Right ventricle myocardium superior (tissue), 1 donor: ENCODE data around the gene FBXL17. TPM values are rescaled to one million over a fixed set of nuclear protein-coding genes. Genes with fewer than 3 reads are reported as not detected.

Experiments
- ATAC-seq: fragments of 200-7000 bp; cut with Tn5 transposase; one replicate; pipeline ENCODE4 v1.9.1; 2020; ENCODE audit warnings: mild to moderate bottlenecking; ENCODE audit not compliant: poor library complexity
- DNase-seq: peaks from one replicate; pipeline ENCODE4 v3.0.0-alpha.2; 2020
- intact Hi-C: fragments of 100-400 bp; cut with DNase I; formaldehyde crosslinking; loops from one replicate; pipeline ENCODE4 v1.11.2; 2022
- total RNA-seq: library from RNA; stranded (reverse); fragmentation: NEBNext Ultra II Directional; extraction: Animal tissue kit (Norgen Biotek cat#: 25700); gene quantifications from one replicate; pipeline ENCODE4 v1.2.1, GENCODE V29; 2021
- donor health status: DM: no; HTN: yes; CAD: no; lungs with severe emphysema.

Gene FBXL17
- total RNA-seq, 1 donor from 2014 or later: 44.0 TPM

DNA sequence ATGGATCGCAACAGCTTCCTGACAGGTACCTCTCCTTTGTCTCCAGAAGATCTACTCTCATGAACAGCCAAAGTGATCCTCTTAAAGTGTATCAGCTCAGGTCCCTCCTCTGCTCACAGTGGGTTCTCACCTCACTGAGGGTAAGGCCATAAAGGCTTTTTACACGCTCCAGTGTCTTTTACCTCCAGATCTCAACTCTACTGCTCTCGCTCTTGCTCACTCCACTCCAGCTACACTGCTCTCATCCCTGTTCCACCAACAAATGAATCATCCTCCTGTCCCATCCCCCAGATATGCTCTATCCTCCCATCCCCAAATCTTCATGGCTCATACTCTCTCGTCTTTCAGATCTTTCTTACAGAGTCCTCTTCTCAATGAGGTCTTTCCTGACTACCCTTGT, 462.5 kb downstream of the FBXL17 start:
- no peak for ATAC-seq
- intact Hi-C loops: no loop called here
- DNase-seq: no peak

DNA sequence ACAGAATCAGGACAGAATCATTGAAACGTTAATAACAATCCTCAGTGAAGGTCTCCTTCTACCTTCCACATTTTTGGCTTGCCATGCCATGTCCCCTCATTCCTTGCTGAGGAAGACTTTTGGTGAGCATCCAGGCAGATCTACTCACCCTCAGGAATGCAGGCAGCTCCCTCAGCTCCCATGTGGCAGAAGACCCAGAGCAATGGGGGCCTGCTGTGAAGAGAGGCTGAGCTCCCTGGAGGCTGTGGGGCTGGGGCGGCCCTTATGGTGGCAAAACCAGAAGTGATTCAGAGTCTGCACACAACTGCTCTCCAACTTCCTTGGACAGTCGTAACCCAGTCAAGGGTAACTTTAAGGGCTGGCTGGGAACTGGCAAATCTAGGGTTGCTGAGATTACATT, 463.9 kb downstream of the FBXL17 start:
- no peak for DNase-seq
- no peak for ATAC-seq
- intact Hi-C loops: no loop called here

DNA sequence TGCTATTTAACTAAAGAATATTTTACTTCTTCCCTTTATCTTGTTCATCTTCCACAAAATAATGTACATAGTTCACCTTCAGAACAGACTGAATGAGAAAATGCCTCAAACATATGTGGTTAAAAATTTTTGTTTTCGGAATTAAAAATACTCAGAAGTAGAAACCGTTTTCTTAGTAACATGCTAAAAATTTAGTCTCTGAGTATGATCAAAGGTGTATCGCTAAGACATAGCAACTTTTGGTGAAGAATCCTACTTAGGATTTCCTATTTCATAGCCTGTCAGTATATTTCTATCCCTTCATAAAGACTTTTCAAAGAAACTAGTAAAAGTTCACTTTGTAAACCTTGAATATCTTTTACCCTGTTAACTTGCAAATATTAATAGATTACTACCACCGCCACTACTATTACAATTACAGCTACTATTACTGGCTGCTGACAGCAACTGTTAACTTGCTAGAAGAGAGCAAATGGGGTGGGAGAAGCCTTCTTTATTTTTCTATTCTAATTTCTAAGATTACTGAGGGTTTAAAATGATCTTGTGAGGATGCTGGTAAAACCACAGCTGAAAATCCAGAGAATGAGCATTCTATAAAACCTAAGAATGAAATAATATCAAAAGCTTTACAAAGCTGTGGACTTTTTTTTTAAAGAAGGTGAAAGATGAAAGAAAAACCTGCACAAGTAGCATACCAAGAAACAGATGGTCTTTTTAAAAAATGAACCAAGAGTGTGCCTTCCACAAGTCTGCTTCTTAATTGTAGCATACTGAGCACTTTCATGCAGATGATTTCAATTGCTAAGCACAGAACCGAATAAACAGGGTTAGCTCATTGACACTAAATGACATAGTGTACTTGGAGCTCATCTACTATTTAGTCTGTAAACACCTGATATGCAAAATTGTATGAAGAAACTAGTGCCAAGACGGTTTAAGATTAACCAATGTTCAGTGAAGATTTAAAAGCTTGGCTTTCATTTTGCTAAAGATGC, 464.9 kb downstream of the FBXL17 start:
- ATAC-seq: no peak
- no peak for DNase-seq
- intact Hi-C loops: no loop called here

DNA sequence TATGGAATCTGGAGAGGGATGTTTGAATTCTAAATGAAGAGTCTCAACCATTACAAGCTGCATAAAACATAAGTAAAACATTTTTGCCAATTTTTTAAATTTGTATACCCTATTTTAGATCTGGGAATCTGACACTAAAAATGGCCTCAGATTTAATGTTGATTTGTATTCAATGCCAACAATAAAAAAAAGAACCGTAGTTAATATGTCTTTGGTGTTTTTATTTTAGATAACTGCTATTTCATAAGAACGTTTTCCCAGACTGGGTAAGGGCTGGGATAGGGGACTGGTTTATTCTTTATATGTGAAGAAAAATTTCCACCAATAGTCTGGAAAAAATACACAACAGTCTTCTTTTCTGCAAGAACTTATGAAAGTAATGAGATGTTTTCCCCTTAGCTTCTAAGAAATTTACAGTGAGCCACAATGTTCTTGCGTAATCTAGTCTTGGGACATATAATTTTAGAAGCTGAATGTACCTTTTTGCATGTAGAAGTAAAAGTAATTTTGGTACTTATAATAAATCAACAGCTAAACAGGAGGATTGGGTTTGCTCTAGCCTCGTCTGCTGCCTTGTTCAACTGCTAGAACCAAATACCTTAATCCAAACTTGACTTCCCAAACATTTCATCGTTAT, 466.6 kb downstream of the FBXL17 start:
- ATAC-seq (no peak), DNase-seq (no peak)
- intact Hi-C loops: no loop called here

DNA sequence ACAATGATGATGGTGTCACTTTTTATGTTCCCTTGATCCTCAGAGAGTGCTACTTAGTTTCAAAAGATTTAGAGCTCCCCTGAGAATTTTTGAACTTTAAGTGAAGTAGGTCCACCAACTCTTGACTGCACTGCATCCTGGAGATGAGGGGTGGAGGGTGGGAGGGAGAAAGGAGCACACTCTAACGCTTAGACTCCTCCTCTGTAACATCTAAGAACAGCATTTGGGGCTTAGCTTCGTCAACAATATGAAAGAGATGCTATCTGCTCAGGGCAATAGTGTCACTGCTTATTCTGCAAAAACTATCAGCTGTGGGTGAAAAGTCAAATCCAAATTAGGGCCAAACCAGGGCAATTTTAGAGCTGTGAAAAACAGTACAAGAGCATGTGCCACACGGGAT, 468.4 kb downstream of the FBXL17 start:
- ATAC-seq: no peak
- no peak for DNase-seq
- intact Hi-C loops: no loop called here

DNA sequence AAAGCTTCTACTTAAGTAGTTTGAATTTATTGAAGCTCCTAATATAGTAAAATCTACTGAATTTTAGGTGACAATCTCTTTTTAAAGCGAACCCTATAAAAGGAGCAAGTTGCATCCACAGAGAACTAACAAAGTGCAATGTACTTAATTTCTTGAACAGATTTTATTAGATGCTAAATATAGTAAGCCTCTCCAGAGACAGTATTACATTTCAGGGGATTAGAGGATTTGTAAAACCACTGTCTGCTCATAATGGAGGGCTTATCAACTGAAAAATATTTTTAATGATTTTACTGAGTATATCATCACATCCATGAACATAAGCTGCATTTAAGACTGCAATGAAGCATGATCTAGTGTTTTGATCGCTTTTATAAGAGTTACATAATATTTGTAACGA, 481.2 kb downstream of the FBXL17 start:
- no peak for DNase-seq
- no peak for ATAC-seq
- intact Hi-C loops: no loop called here

DNA sequence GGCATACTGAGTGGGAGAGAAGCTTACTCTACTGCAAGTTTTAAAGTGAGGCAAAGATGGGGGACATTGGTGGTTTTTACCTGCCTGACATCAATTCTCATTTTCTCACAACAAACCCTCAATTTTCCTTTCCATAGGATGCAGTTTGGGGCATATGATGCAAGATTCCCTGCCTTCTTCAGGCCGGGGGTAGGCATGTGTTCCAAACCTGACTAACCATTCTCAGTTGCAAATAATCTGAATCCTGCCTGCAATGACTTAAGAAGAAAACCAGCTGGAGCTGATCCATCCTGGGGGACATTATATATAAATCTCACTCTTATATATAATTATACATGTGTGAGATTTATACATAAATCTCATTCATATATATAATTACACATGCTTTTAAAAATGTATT, 487.5 kb downstream of the FBXL17 start:
- ATAC-seq: no peak
- intact Hi-C loops: no loop called here
- DNase-seq: no peak

DNA sequence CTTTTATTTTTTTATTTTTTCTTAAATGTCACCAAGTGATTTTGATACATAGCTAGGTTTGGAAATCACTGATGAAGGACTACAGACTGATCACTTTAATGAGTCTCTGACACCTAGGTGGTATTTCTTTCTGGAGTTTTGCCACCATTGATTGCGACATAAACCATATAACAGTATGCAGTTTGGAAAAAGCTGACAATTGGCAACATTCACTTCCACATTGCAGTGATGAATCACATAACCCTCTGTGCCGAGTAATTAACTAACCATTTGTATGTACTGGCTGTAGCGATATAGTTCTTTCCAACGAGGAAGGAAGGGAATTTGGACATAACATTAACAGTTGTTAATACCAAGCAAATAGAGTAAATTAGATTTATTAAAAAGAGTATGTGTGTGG, 488.3 kb downstream of the FBXL17 start:
- ATAC-seq (peak; percentile 83), DNase-seq (no peak)
- intact Hi-C loops: no loop called here

DNA sequence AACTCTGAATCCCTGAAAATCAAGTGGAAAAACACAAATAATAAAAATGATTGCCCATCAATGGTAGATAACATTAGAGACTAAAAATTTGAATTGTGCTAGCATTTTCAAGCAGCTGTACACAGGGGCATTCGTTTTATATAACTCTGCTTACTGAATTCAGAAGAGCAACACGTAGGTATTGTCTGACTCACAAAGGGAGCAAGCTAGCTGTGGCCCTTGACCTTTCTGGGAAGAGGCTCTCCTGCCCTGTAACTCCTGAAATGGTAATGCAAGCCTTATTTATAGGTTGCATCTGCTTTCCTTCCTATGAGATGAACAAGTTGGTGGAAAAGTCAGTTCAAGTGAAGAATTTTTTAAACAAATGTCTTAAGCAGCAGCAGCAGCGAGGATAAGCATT, 492.5 kb downstream of the FBXL17 start:
- DNase-seq (no peak), ATAC-seq (no peak)
- intact Hi-C loops: no loop called here

DNA sequence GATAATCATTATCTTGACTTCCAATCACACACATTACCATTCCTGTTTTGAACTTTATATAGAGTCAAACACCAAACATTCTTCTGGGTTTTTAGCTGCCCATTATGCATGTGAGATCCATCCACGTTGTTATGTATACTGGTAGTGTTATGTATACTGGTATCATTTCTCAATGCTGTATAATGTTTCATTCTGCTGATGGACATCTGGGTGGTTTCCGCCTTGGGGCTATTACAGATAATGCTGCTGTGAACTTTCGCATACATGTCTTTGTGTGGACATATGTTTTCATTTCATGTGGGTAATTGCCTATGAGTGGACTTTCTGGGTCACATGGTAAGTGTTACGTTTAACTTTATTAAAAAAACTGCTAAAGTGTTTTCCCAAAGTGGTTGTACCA, 493.4 kb downstream of the FBXL17 start:
- ATAC-seq (no peak), DNase-seq (no peak)
- intact Hi-C loops: no loop called here

DNA sequence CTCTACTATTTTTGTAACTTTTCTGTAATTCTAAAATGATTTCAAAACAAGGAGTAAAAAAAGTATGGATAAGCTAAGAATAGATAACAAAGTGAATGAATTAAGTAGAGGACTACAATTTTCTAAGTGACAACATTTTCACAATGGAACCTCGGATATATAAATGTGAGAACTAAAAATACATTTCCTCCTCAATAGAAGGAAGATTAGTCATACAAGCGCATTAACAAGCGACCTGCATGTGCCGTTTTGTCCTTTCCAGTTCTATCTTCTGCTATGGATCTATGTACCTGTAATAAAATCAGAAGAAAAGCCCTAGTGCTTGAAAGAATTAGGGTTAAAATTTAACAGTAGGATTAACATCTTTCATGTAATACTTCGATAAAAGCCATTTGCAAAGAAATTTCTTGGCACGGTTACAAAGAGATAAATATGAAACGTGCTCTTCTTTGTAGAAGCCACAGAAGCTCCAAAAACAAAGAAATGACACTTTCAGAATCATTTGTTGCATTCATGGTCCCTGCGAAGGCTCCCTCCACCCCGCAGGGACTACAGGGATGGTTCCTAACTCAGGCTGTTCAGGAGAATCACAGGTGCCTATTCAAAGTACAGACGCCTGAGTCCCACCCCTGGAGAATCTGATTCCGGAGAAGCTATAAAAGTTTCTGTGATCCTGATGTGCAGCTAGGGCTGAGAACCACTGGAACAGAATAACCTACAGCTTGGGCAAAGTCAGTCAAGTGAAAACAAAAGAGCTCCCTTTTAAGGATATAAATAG, 494.5 kb downstream of the FBXL17 start:
- ATAC-seq: no peak
- no peak for DNase-seq
- intact Hi-C loops: no loop called here

DNA sequence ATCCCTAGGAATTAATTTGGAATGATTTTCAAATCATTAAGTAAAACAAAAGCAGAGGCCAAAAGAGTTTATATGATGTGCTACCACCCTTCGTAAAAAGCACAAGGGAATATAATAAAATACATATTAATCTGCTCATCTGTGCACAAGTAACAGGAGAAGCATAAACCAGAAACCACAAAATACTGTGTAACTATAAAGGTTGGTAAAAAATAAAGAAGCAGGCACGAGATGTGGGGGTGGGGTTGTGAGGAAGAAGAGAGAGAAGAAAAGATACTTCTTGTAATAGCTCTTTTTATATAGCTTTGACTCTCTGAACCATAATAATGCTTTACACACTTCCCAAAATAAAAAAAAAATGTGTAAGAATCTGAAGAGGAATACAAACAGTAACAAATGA, 496.3 kb downstream of the FBXL17 start:
- DNase-seq: no peak
- ATAC-seq: no peak
- intact Hi-C loops: no loop called here

DNA sequence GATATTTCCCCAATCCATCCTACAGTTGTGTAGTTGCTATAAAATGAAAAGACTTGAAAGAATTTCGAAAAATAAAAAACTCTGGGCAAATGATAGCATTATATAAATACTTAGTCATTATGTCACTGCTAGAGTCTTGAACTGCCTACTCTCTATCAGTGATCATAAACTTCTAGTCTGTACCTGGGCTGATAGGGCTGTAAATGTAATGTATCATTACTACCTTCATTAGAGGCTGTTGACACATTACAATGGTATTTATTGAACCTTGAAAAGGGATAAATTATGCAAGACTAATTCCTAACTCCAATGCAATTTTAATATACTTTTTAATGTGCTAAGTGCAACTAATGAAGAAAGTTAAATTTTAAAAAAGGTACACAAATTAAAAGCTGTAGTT, 497.0 kb downstream of the FBXL17 start:
- ATAC-seq (no peak), DNase-seq (no peak)

DNA sequence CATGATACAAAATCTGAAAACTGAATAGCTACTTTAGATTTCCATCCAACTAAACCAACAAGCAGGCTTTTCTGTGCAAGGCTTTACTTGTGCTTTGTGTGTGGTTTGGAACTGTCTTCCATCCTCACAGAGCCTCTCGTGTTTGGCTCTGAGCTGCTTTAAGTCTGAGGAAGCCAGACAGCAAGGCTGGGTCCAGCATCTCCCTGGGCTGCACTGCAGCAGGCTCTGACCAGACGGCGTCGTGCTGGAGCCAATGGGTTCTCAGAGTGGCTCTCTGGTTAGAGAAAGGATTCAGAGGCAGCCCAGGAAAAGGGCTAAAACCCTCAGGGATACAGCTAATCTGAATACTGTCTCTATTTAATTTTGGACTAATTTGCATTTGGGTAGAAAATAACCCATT, 503.2 kb downstream of the FBXL17 start:
- DNase-seq: no peak
- intact Hi-C loops: no loop called here
- ATAC-seq: no peak

More for the DNA sequence above, 497.0 kb downstream of the FBXL17 start:
- intact Hi-C loops: no loop called here

DNA sequence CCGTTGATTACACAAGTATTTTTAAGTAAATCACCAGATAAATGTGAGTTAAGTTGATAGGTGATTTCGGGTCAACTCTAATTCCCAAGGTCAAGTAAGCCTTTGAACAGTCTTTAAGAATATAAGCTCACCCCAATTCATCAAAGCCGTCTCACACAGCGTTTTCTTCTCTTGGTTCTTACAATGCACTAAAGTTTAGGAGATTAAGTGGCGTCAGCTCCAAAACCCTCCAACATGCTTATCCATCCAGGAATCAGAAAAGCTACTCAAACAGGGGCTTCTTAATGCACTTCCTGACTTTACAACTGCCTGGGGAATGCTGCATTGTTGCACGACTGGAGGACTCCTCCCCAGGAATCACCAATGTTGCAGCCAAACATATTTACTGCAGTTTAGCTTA, 505.0 kb downstream of the FBXL17 start:
- no peak for DNase-seq
- ATAC-seq: no peak
- intact Hi-C loops: no loop called here

DNA sequence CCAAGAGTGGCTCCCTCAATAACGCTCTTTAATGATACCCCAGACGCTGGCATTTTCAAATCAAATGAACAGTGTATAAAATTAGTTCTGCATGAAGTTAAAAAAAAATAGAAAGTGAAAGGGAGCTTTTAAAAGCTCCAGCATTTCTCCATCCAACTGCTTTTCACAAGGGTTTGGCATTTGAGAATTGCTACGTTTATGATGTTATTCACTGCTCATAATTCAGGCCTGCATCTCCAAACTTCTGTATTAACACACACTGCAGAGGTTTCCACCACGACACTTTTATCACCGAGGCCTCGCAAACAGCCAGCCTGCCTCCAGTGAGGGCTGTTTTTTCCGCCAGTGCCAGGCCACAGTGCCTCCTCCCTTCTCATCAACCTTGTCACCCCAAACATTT, 505.6 kb downstream of the FBXL17 start:
- no peak for DNase-seq
- intact Hi-C loops: no loop called here
- ATAC-seq: no peak

DNA sequence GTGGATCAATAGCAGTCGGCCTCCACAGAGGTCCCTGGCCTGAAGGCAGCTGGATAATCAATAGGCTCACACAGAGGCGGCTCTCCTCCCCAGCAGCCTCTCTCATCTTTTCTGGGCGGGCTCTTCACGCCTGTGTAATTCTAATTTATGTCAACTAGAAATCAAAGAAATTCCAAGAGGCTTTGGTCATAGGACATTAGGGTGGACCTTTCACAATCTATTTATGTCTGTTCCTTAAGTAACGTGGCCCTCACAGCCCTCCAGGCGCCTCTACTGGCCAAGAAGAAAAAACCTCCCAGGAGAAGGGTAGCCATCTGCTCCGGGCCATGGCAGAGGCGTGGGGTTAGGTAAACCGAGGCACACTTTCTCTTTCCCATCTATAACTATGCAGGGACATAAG, 506.1 kb downstream of the FBXL17 start:
- no peak for DNase-seq
- ATAC-seq: no peak
- intact Hi-C loops: no loop called here

DNA sequence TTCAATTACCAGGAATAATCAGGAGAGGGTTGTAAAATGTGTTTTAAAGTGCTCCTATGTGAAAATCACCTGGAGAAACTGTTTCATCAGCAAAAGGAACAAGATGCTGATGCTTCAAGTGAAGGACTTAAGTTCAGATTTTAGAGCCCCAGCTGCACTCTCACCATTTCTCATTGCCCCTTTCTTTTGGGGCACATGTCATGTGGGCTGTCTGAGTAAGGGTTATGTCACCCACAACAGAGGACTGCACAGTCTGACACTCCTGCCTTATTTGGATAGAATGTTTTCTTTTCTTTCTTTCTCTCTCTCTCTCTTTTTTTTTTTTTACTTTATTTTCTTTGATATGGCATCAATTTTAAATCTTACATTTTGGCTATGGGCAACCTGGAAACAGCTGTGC, 507.1 kb downstream of the FBXL17 start:
- no peak for ATAC-seq
- intact Hi-C loops: no loop called here

DNA sequence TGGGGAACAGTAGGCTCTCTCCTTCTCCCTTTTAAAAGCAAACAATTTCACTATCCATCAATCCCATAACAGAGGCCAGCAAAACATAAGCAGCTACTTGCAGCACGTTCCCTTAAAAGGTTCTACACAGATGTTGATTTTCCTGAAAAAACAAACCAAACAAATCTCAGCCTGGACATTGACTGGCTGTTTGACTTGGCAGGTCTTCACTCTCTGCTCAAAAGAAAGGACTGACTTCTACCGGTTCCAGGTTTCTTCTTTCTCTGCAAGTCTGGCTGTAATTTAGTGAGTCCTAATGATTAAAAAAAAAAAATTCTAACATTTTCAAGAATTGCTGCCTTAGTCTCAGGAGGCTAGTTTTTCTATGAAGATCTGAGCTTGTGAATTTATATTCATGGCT, 508.0 kb downstream of the FBXL17 start:
- DNase-seq: no peak
- intact Hi-C loops: no loop called here
- ATAC-seq: no peak

More for the DNA sequence above, 507.1 kb downstream of the FBXL17 start:
- DNase-seq: no peak

DNA sequence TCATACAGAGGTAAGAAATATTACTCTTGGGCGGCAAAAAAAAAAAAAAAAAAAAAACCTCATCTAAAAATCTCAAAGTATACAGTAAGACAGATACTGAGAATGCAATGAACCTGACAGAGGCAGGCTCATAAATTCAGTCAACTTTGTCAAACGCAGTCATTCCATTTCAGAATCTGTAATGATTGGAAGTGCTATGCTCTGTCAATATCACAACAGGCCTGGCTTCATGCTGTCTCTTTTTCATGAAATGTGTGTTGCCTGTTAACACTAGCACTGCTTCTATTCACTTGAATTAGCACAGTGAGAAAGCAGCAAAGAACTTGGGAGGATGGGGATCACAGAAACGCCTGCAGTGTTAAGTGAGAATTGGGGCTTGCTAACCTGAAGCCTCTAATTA, 510.9 kb downstream of the FBXL17 start:
- intact Hi-C loops: no loop called here
- ATAC-seq (no peak), DNase-seq (no peak)
